ENCODE data around the gene RYR1.

Gene RYR1

DNA sequence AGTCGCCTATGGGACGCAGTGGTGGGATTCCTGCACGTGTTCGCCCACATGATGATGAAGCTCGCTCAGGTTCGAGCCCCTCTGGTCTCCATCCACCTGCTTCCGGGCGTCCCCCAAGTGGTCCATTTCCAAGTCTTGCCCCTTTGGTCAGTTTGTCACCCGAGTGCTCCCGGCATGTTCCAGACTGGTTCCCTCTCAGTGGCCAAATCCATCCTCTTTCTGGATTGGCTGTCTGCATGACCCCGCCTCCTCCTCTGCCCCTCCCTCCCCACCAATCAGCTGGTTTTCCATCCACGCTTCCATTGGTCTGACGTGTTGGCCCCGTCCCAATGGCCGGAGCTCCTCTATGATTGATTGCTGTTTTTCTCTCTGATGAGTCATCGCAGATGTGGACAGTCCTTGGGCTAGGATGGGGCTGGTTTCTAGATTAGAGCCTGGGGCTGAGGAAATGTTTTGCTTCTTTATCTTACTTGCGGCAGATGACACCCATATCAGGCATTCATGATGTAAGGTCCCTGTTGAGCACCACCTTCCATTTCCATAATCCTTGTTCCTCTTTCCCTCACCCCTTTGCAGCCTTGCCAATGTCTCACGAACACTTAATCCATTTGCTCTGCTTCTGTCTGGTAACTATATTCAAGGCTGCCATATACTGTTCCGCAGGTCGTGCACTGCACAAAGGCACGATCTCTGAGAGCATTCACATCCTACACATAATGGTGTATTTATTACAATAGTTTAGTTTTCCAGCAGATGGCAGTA is 110.5 kb downstream of the RYR1 start:
- H3K4me3 ChIP-seq (ENCODE audit: low read depth, low read length), result peak overlapping the region; percentile 49
- TF ChIP-seq, protein P1, sequence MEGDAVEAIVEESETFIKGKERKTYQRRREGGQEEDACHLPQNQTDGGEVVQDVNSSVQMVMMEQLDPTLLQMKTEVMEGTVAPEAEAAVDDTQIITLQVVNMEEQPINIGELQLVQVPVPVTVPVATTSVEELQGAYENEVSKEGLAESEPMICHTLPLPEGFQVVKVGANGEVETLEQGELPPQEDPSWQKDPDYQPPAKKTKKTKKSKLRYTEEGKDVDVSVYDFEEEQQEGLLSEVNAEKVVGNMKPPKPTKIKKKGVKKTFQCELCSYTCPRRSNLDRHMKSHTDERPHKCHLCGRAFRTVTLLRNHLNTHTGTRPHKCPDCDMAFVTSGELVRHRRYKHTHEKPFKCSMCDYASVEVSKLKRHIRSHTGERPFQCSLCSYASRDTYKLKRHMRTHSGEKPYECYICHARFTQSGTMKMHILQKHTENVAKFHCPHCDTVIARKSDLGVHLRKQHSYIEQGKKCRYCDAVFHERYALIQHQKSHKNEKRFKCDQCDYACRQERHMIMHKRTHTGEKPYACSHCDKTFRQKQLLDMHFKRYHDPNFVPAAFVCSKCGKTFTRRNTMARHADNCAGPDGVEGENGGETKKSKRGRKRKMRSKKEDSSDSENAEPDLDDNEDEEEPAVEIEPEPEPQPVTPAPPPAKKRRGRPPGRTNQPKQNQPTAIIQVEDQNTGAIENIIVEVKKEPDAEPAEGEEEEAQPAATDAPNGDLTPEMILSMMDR (IDR thresholded peaks at IDR 0.05; ENCODE audit: low read depth, low read length, missing control alignments), result no peak
- peak; percentile 68 for DNase-seq (ENCODE audit: low read depth)

DNA sequence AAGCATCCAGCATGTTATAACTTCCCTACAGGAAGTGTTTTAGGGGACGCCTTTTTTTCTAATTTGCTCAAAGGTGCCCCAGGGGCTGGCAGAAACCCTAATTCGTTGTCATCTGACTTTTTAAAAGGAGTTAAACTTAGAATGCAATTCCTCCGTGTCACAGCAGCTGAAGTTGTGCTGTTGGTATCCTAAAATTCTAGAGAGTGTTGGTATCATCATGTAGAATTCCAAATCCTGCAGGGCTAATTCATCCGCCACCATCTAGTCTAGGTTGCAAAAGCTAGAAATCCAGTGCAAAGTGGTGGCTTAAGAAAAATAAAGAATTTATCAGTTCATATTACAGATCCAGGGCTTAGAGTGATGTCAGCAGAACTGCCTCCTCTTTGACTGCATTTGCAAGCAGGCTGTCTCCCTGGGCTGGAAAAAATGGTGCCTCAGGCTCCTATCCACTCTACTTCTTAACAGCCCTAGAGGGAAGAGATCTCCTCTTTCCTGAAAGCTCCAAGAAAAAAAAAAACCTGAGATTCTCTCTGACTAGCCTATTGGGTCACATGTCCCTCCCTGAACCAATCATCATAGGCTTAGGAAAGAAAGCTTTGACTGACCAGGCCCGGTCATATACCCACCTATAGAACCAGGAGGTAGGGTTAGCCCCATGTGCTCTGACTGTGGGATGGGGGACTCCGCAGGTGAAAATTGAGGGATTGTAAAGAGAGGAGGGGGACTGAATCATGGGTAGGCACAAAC is 111.3 kb downstream of the RYR1 start:
- TF ChIP-seq, protein P1 (IDR thresholded peaks at IDR 0.05; ENCODE audit: low read depth, low read length, missing control alignments), result peak; percentile 63
- H3K4me3 ChIP-seq (ENCODE audit: low read depth, low read length), result no peak overlapping the region; the same call in 1 of the 2 replicates
- DNase-seq (ENCODE audit: low read depth), result no peak

DNA sequence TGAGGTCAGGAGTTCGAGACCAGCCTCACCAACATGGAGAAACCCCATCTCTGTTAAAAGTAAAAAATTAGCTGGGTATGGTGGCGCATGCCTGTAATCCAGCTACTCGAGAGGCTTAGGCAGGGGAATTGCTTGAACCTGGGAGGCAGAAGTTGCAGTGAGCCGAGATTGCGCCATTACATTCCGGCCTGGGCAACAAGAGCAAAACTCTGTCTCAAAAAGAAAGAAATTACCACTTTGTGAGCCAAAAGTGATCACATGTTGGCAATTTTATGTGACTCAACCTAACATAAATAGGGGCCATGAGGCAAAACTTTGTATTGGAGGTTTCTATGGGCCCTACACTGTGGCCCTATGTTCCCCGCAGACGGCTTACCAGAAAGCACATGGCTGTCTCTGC is 112.1 kb downstream of the RYR1 start:
- no peak for DNase-seq (ENCODE audit: low read depth)
- H3K4me3 ChIP-seq (ENCODE audit: low read depth, low read length), result no peak overlapping the region
- TF ChIP-seq, protein P1 (IDR thresholded peaks at IDR 0.05; ENCODE audit: low read depth, low read length, missing control alignments), result no peak

DNA sequence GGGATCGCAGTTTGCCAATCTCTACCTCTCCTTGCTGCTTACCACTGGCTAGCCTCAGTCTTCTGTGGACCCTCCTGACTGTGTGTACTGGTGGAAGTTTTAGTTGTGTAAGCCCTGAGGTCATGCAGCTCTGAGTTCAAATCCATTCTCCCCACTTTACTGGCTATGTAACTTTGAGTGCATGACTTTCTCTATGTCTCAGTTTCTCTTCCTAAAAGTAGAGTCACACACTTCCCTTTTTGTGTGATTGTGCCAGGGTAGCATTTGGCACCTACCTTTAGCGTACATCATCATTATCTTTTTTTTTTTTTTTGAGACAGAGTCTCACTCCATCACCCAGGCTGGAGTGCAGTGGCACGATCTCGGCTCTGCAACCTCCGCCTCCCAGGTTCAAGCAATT is 113.9 kb downstream of the RYR1 start:
- TF ChIP-seq, protein P1 (IDR thresholded peaks at IDR 0.05; ENCODE audit: low read depth, low read length, missing control alignments), result no peak
- DNase-seq (ENCODE audit: low read depth), result no peak
- no peak overlapping the region for H3K4me3 ChIP-seq (ENCODE audit: low read depth, low read length)

DNA sequence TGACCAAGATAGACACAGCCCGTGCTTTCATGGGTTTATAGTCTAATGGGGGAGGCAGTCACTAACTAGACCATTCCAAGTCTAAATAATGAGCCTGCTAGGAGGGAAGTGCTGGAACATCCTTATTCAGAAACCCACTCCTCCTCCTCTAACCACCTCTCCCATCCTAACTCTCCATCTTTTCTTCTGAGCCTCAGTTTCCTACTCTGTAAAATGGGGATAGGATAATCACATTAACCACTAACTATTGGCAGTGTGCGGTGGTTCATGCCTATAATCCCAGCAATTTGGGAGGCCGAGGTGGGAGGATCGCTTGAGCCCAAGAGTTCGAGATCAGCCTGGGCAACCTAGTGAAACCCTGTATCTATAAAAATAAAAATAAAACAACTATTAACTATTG is 115.6 kb downstream of the RYR1 start:
- no peak for DNase-seq (ENCODE audit: low read depth)
- TF ChIP-seq, protein P1 (IDR thresholded peaks at IDR 0.05; ENCODE audit: low read depth, low read length, missing control alignments), result no peak
- no peak overlapping the region for H3K4me3 ChIP-seq (ENCODE audit: low read depth, low read length)

DNA sequence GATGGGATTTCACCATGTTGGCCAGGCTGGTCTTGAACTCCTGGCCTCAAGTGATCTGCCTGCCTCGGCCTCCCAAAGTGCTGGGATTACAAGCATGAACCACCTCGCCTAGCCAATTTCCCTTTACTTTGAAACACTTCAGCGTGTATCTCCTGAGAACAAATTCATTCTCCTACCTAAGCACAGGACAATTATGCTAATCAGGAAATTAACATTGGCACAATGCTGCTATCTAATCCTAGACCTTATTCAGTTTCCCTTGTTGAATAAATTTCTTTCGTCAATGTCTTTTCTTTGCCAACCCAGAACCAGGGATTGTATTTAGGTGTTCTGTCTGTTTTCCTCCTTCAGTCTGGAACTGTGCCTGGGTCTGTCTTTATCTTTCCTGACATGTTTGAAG is 116.5 kb downstream of the RYR1 start:
- TF ChIP-seq, protein P1 (IDR thresholded peaks at IDR 0.05; ENCODE audit: low read depth, low read length, missing control alignments), result no peak
- no peak for DNase-seq (ENCODE audit: low read depth)
- H3K4me3 ChIP-seq (ENCODE audit: low read depth, low read length), result no peak overlapping the region

All from GM12864 (cell line).